PFSK-1 (cell line): ENCODE measurements around the gene NOL3.

Source experiments
- POLR2AphosphoS5 ChIP-seq: IDR thresholded peaks from 2 replicates; pipeline ENCODE4 v1.6.1; 2012; ENCODE audit warnings: low read depth, mild to moderate bottlenecking, control low read depth, low read length, moderate library complexity
- SIN3A ChIP-seq: IDR thresholded peaks from 2 replicates; pipeline ENCODE4 v1.6.1; 2012; ENCODE audit warnings: mild to moderate bottlenecking, low read length, moderate library complexity, borderline replicate concordance; ENCODE audit not compliant: insufficient read depth
- TAF1 ChIP-seq: IDR thresholded peaks from 2 replicates; pipeline ENCODE4 v1.6.1; 2012; ENCODE audit warnings: low read length, control low read depth, borderline replicate concordance; ENCODE audit not compliant: insufficient read depth
- TF ChIP-seq, protein P1 (sequence below), 2 experiments: IDR thresholded peaks; 2 replicates each; pipeline versions ENCODE4 v1.6.1 to v1.8.0; 2011 to 2012; ENCODE audit warnings: low read depth in 2 of 2, low read length in 2 of 2, control low read depth in 1 of 2, inconsistent platforms in 1 of 2, mild to moderate bottlenecking in 1 of 2, moderate library complexity in 1 of 2; ENCODE audit not compliant: insufficient read depth in 1 of 2

DNA sequence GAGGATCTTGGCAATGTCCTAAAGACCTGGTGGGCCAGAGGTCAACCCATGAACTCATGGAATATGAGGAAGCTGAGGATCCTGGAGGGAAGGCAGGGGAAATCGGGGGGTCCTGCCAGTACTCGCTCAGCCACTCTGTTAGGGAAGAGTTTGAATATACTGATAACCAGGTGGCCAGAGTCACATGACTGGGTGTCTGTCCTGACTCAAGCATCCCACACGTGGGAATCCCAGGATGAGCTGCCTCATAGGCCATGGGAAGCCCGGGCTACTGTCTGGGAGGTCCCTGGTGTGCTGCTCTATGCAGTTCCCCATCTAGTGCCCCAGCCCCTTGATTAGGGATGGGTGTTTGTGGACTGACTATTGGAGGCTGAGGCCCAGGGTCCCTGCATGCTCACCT, 18.0 kb downstream of the NOL3 start:
- TF ChIP-seq POLR2AphosphoS5 (no peak), TAF1 (no peak), SIN3A (no peak)
- TF ChIP-seq, protein P1, sequence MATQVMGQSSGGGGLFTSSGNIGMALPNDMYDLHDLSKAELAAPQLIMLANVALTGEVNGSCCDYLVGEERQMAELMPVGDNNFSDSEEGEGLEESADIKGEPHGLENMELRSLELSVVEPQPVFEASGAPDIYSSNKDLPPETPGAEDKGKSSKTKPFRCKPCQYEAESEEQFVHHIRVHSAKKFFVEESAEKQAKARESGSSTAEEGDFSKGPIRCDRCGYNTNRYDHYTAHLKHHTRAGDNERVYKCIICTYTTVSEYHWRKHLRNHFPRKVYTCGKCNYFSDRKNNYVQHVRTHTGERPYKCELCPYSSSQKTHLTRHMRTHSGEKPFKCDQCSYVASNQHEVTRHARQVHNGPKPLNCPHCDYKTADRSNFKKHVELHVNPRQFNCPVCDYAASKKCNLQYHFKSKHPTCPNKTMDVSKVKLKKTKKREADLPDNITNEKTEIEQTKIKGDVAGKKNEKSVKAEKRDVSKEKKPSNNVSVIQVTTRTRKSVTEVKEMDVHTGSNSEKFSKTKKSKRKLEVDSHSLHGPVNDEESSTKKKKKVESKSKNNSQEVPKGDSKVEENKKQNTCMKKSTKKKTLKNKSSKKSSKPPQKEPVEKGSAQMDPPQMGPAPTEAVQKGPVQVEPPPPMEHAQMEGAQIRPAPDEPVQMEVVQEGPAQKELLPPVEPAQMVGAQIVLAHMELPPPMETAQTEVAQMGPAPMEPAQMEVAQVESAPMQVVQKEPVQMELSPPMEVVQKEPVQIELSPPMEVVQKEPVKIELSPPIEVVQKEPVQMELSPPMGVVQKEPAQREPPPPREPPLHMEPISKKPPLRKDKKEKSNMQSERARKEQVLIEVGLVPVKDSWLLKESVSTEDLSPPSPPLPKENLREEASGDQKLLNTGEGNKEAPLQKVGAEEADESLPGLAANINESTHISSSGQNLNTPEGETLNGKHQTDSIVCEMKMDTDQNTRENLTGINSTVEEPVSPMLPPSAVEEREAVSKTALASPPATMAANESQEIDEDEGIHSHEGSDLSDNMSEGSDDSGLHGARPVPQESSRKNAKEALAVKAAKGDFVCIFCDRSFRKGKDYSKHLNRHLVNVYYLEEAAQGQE (IDR thresholded peaks at IDR 0.05; ENCODE audit: insufficient read depth in 1 of 2, low read depth in 2 of 2, low read length in 2 of 2) = no peak
